ENCODE measurements around the gene SVOPL.

SVOPL gene

DNA sequence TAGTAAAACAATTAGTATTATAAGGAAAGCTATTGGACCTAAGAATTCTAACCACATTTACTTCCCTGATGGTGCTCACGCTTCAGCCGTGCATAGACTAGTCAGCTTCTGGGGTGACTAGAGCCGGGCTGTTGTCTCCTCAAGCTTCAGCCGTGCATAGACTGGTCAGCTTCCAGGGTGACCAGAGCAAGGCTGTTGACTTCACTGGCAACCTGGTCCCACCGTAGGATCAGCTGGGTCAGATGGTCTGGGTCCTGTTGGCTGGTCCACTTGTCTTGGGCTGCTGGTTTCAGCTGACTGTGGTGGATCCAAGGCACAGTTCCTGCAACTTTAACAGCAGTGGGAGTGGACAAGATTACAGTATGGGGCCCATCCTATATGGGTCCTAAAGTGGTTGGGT lies 141.7 kb downstream of the SVOPL start:
- Histone ChIP-seq H3K36me3 (peaks cover 96% of the 10 kb centered on the region), H3K27me3 (ENCODE audit: insufficient read depth, low read depth, severe bottlenecking) (no peaks in the 10 kb centered on the region), H3K9me3 (ENCODE audit: severe bottlenecking) (peaks cover 8% of the 10 kb centered on the region), H3K4me3 (ENCODE audit: low read depth, low read length) (no peak overlapping the region), H3K27ac (no peak overlapping the region)
- no peak for DNase-seq
- TF ChIP-seq, protein P1, sequence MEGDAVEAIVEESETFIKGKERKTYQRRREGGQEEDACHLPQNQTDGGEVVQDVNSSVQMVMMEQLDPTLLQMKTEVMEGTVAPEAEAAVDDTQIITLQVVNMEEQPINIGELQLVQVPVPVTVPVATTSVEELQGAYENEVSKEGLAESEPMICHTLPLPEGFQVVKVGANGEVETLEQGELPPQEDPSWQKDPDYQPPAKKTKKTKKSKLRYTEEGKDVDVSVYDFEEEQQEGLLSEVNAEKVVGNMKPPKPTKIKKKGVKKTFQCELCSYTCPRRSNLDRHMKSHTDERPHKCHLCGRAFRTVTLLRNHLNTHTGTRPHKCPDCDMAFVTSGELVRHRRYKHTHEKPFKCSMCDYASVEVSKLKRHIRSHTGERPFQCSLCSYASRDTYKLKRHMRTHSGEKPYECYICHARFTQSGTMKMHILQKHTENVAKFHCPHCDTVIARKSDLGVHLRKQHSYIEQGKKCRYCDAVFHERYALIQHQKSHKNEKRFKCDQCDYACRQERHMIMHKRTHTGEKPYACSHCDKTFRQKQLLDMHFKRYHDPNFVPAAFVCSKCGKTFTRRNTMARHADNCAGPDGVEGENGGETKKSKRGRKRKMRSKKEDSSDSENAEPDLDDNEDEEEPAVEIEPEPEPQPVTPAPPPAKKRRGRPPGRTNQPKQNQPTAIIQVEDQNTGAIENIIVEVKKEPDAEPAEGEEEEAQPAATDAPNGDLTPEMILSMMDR (IDR thresholded peaks at IDR 0.05; ENCODE audit: low read depth, low read length): no peak

DNA sequence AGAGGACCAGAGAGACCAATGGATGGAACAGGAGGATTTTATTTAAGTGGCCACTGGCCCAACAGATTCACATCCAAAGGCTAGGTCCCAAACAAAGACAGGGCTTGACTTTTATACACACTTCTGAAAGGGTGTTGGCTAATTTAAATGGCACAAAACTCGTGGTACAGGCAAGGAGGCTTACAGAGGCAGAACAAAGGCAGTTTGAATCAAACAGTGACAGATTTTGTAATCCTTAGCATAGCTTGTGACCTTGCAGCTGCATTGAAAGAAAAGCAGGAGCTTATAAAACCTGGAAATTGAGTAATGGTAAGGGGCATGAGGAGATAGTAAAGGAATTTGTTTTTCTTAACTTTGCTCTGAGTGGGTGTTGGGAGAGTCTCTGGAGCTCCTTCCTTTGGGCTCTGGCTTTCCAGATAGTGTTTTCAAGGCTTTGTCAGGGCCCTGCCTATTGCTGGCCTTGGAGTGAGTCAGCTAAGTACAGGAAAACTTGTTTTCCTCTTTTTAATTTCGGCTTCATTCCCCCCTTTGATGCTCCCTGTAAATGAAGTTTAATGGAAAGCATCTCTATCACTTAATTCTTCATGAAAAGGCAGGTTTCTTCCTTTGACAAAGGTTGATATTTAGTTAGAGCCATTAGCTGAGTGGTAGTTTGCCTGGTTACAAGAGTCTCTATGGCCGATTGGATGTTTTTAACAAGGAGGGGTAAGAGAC lies 144.2 kb downstream of the SVOPL start:
- no peak overlapping the region for H3K27ac ChIP-seq
- TF ChIP-seq, protein P1 (IDR thresholded peaks at IDR 0.05; ENCODE audit: low read depth, low read length): no peak
- H3K36me3 ChIP-seq: peaks cover 96% of the 10 kb centered on the region
- no peak for DNase-seq
- H3K4me3 ChIP-seq (ENCODE audit: low read depth, low read length): no peak overlapping the region
- peaks cover 8% of the 10 kb centered on the region for H3K9me3 ChIP-seq (ENCODE audit: severe bottlenecking)
- H3K27me3 ChIP-seq (ENCODE audit: insufficient read depth, low read depth, severe bottlenecking): no peaks in the 10 kb centered on the region

DNA sequence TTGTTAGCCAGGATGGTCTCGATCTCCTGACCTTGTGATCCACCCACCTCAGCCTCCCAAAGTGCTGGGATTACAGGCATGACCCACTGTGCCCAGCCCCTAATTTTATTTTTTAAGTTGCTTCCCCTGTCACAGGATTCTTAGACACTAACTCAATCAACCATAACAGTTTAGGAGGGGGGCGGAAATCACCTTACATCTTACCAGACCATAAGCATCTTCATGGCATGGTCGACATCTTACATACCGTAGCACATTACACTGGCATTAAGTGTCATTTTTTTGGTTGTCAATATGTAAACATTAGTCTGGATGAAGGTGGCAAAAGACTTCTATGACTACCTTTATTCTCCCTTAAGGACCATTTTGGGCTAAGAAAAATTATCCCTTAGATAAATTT lies 145.5 kb downstream of the SVOPL start:
- no peak overlapping the region for H3K4me3 ChIP-seq (ENCODE audit: low read depth, low read length)
- H3K27ac ChIP-seq: no peak overlapping the region
- H3K36me3 ChIP-seq: peaks cover 96% of the 10 kb centered on the region
- peaks cover 8% of the 10 kb centered on the region for H3K9me3 ChIP-seq (ENCODE audit: severe bottlenecking)
- DNase-seq: no peak
- H3K27me3 ChIP-seq (ENCODE audit: insufficient read depth, low read depth, severe bottlenecking): no peaks in the 10 kb centered on the region
- TF ChIP-seq, protein P1 (IDR thresholded peaks at IDR 0.05; ENCODE audit: low read depth, low read length): no peak

DNA sequence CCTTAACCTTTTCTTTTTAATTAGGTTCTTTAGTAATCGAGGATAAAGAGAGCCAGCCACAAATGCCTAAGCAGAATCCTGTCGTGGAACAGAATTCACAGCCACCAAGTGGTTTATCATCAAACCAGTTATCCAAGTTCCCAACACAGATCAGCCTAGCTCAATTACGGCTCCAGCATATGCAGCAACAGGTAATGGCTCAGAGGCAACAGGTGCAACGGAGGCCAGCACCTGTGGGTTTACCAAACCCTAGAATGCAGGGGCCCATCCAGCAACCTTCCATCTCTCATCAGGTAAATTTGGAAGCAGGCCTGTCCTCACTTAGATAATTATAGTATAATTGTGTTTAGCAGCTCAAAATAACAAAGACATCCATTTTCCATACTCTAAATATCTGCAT lies 146.5 kb downstream of the SVOPL start:
- TF ChIP-seq, protein P1 (IDR thresholded peaks at IDR 0.05; ENCODE audit: low read depth, low read length): no peak
- Histone ChIP-seq H3K27me3 (ENCODE audit: insufficient read depth, low read depth, severe bottlenecking) (no peaks in the 10 kb centered on the region), H3K9me3 (ENCODE audit: severe bottlenecking) (peaks cover 8% of the 10 kb centered on the region), H3K4me3 (ENCODE audit: low read depth, low read length) (no peak overlapping the region), H3K27ac (no peak overlapping the region), H3K36me3 (peaks cover 86% of the 10 kb centered on the region)
- no peak for DNase-seq

DNA sequence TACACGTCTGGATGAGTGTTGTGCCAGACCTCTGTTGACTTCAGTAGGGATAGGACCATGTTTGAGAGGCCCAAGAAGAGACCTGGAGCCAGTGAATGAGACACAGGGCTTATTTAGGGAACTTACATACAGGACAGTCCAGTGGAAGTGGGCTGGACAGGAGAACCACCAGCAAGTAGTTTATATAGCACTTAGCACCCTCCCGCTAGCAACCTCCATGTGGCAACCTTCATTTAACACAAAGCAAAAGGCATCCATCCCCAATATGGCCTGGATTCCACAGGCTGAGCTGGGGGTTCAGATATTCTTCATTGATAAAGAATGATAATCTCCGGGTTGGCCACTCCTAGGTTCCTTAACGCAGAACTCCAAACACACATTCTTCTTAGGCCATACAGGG lies 147.4 kb downstream of the SVOPL start:
- Histone ChIP-seq H3K9me3 (ENCODE audit: severe bottlenecking) (peaks cover 8% of the 10 kb centered on the region), H3K27ac (no peak overlapping the region), H3K27me3 (ENCODE audit: insufficient read depth, low read depth, severe bottlenecking) (no peaks in the 10 kb centered on the region), H3K4me3 (ENCODE audit: low read depth, low read length) (no peak overlapping the region), H3K36me3 (peaks cover 78% of the 10 kb centered on the region)
- no peak for DNase-seq
- TF ChIP-seq, protein P1 (IDR thresholded peaks at IDR 0.05; ENCODE audit: low read depth, low read length): no peak

DNA sequence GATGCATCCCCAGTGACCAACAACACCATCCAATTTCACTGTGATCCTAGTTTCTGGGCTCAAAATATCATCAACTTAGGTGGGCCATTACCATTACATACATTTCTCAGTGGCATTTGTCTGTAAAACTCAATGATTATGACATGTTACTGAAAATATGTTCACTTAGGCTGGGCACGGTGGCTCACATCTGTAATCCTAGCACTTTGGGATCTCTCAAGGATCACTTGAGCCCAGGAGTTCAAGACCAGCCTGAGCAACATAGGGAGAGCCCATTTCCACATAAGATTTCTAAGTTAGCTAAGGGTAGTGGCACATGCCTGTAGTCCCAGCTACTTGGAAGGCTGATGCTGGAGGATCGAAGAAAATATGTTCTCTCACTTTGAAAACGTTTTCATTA lies 150.1 kb downstream of the SVOPL start:
- TF ChIP-seq, protein P1 (IDR thresholded peaks at IDR 0.05; ENCODE audit: low read depth, low read length): no peak
- H3K27me3 ChIP-seq (ENCODE audit: insufficient read depth, low read depth, severe bottlenecking): no peaks in the 10 kb centered on the region
- H3K9me3 ChIP-seq (ENCODE audit: severe bottlenecking): no peaks in the 10 kb centered on the region
- H3K36me3 ChIP-seq: peaks cover 54% of the 10 kb centered on the region
- DNase-seq: no peak
- H3K4me3 ChIP-seq (ENCODE audit: low read depth, low read length): no peak overlapping the region
- H3K27ac ChIP-seq: no peak overlapping the region
